HL-60 (cell line): ENCODE data around the gene FOXE3.

ENCODE experiments used
- DNase-seq, 2 experiments: peaks; one replicate each; pipeline ENCODE4 v3.0.0-alpha.2; 2010 to 2020; ENCODE audit warnings: low read depth in 1 of 2, low spot score in 1 of 2
- H3K27ac ChIP-seq: fragments of 250-450 bp; sonication (Bioruptor Pico); replicated peaks from 2 replicates; pipeline ENCODE4 v1.5.1; 2020; ENCODE audit warnings: mild to moderate bottlenecking, moderate library complexity
- H3K27me3 ChIP-seq: fragments of 250-450 bp; sonication (Bioruptor Pico); 2 replicates; pipeline ENCODE4 v1.5.1; 2021; ENCODE audit warnings: mild to moderate bottlenecking, moderate library complexity; ENCODE audit not compliant: insufficient read depth, poor library complexity, severe bottlenecking
- H3K4me3 ChIP-seq: replicated peaks from 2 replicates; pipeline ENCODE4 v1.5.1; 2011; ENCODE audit warnings: mild to moderate bottlenecking, control low read depth, low read length; ENCODE audit not compliant: insufficient read depth
- CTCF ChIP-seq: IDR thresholded peaks from one replicate; pipeline ENCODE4 v1.5.1; 2011; ENCODE audit warnings: low read length, control low read depth, inconsistent platforms; ENCODE audit not compliant: insufficient read depth
- GABPA ChIP-seq: IDR thresholded peaks from 2 replicates; pipeline ENCODE4 v1.6.1; 2012; ENCODE audit warnings: low read depth
- POLR2AphosphoS5 ChIP-seq: IDR thresholded peaks from 2 replicates; pipeline ENCODE4 v1.6.1; 2012; ENCODE audit warnings: low read depth
- REST ChIP-seq: IDR thresholded peaks from 2 replicates; pipeline ENCODE4 v1.6.1; 2012; ENCODE audit warnings: low read depth; ENCODE audit not compliant: insufficient replicate concordance
- SPI1 ChIP-seq: IDR thresholded peaks from 2 replicates; pipeline ENCODE4 v1.6.1; 2012; ENCODE audit warnings: low read depth, mild to moderate bottlenecking, borderline replicate concordance

Gene FOXE3

GRCh38 chr1:47402591-47402990, 13.5 kb upstream of the FOXE3 start:
- Histone ChIP-seq H3K27ac (no peak overlapping the region), H3K4me3 (no peak overlapping the region), H3K27me3 (peaks cover 5% of the 10 kb centered on the region)
- TF ChIP-seq CTCF: no peak
- no peak for TF ChIP-seq POLR2AphosphoS5
- TF ChIP-seq GABPA: no peak
- TF ChIP-seq REST: no peak
- TF ChIP-seq SPI1: no peak
- DNase-seq: no peak

GRCh38 chr1:47403321-47403910, 12.7 kb upstream of the FOXE3 start:
- H3K27me3 ChIP-seq: peaks cover 5% of the 10 kb centered on the region
- TF ChIP-seq SPI1: peak; percentile 58
- no peak for TF ChIP-seq REST
- H3K4me3 ChIP-seq: no peak overlapping the region
- no peak overlapping the region for H3K27ac ChIP-seq
- no peak for DNase-seq

- DNase-seq: peak in 1 of 2 experiments; percentile 37
- no peak overlapping the region for H3K27ac ChIP-seq
Observed at GRCh38 chr1:47405697-47406096, 10.4 kb upstream of the FOXE3 start.

More at GRCh38 chr1:47405697-47406096, 10.4 kb upstream of the FOXE3 start:
- peaks cover 5% of the 10 kb centered on the region for H3K27me3 ChIP-seq
- TF ChIP-seq REST (no peak), SPI1 (0 out of 2 replicates have a peak, but pooled peaks have one; percentile 24)
- H3K4me3 ChIP-seq: no peak overlapping the region
